Activated T-cell treated with anti-CD3 and anti-CD28 coated beads, Interleukin-2, amount 50 U/mL, for 1 hour (primary cell): Measurements from ENCODE around the gene CCDC106.

Experiments used
- DNase-seq: peaks from one replicate; pipeline ENCODE4 v3.0.0-alpha.2; 2020

Gene CCDC106

DNA sequence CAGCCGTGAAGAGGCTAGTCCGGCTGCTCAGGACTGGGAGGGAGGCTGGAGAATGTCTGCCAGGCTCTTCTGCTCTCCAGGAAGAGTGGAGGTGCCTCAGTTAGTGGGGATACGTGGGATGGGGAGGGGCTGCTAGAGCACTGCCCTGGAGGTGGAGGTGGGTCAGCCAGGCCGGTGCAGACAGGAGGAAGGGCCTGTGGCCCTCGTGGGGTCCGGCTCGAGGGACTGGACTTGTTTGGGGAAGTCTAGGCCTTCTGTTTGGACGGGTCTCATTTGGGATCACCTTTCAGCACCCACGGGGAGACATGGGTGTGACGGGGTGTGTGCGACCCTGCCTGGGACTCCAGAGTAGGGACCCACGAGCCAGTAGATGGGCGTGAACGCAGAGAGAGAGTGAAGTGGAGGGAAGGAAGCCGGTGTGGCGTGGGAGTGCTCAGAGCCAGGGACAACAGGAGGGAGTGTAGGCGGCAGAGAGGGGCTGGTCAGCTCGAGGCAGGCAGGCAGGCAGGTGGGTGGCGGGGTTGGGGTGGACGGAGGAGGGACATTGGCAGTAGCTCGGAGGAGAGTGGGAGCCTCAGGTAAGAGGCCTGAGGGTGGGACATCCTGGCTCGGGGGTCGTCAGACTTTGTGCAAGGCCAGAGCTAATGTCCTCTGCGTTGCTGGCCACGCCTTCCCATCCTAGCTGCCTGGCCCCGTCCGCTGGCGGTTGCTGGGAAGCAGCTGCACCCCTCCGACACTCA is 38.5 kb downstream of the CCDC106 start:
- DNase-seq: no peak

DNA sequence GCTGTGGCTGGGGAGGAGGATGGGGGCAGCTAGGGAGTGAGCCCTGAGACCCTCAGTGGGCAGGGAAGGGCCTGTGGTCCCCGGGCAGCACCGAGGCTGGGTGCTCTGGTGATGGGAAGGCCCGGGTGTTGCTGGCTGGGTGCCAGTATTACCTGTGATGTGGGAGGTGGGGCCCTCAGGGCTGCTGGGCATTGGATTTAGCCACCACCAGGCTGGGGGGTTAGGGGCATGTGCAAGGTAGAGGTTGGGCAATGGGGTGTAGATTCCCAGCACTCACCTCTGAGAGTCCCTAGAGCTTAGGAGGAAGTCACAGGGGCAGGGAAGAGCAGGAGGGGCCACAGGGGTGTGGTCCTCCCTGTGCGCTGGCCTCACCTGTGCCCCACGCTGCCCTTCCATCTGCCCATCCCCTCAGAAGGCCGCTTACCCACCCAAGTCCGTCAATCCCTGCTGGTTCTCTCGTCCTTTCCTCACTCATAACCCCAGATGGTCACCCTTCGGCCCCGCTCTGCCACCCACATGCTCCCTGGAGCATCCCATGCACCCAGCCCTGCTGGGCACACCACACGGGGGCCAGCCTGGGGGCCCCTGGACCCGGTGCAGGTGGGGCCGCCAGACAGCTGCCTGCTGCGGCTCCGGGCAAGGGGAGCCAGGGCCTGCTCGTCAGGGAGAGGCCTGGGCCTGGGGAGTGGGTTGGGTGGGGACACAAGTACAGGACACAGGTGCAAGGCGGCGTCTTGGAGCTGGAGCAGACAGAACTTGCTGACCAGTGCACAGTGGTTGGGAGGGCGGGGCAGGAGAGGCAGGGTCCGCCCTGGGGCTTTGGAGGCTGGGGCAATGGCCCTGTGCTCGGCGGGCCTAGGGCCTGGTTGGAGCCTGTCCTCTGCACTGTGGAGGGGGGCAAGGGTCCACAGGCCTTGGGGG is 39.5 kb downstream of the CCDC106 start:
- no peak for DNase-seq

DNA sequence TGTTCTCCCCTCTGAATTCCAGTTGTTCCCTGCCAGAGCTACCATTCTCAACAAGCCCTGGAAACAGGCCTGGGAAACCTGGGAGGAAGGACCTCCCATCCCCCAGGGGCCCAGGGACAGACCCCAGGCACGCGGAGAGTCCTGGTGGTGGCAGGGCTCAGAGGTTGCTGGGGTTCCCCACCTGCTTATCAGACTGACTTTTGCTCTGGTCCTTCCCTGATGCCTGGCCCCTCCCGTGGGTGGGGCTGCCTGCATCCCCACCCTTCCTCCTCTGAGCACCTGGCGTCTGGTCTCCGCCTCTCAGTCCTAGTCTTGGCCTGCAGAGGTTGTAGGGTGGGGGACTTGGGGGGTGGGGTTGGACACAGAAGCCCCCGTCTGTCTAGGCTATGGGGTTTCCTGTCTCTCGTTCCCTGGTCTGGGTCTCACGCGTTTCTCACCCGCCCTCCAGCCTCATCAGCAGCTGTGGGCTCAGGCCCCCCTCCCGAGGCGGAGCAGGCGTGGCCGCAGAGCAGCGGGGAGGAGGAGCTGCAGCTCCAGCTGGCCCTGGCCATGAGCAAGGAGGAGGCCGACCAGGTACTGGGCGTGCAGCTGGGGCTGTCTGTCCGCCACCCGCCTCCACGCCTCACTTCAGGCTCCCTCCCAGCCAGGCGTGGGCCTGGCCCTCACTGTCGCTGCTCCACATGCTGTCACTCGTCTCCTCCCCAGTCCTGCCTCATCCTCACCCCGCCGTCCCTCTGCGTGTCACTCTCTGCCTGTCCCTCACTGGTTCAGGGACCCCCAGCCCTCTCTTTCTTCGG is 40.6 kb downstream of the CCDC106 start:
- no peak for DNase-seq

DNA sequence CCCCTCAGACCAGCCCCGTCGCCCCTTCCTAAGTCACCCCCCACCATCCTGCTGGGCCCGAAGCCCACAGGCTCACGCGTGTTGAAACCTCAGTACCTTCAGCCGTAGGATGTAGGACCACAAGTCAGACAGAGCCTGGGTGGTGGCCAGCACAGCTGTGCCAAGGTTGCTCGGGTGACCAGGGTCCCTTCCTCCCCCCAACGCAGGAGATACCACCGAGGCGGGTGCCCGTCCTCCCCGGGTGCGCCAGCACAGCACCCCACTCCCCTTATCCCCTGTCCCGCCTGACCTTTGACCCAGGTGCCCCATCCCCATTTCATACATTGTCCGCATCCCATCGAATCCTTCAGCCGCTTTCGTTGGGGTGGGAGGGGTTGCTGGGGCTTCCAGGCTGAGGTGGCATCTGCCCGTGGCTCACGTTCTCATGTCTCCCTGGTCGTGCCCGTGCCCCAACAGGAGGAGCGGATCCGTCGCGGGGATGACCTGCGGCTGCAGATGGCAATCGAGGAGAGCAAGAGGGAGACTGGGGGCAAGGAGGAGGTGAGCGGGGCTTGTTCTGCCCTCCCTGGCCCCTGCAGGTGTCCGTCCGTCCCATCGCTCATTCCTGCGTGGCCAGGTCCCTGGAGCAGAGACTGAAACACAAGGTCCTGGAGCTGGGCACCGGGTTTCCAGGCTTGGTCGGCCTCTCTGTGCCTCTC is 41.5 kb downstream of the CCDC106 start:
- no peak for DNase-seq

DNA sequence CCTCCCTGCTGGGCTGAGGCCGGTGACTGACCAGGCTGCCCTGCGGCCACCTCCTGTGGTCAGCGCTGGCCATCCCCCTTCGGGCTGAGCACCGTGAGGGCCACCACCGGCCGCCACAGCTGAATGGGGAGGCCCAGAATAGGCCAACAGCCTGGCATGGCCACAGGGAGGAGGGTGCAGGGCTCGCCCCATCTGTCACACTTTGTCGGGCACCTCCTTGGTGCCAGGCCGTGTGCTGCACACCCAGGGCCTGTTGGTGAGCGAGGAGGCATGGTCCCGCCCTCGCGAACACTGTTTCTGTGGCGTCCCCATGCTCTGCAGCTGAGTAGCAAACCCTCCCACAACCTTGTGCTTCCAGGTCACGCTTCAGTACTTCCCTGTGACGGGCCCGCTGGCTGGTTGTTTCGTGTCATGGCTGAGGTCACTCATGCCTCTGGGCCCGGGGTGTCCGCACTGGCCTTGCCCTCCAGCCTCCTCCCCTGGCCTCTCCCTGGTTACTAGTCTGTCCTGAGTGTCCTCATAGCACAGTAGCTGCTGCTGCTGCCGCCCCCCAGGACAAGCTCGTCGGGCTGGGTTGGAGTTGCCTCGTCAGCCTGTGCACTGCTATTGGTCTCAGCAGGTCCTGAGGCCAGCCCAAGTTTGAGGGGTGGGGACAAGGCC is 42.2 kb downstream of the CCDC106 start:
- no peak for DNase-seq

DNA sequence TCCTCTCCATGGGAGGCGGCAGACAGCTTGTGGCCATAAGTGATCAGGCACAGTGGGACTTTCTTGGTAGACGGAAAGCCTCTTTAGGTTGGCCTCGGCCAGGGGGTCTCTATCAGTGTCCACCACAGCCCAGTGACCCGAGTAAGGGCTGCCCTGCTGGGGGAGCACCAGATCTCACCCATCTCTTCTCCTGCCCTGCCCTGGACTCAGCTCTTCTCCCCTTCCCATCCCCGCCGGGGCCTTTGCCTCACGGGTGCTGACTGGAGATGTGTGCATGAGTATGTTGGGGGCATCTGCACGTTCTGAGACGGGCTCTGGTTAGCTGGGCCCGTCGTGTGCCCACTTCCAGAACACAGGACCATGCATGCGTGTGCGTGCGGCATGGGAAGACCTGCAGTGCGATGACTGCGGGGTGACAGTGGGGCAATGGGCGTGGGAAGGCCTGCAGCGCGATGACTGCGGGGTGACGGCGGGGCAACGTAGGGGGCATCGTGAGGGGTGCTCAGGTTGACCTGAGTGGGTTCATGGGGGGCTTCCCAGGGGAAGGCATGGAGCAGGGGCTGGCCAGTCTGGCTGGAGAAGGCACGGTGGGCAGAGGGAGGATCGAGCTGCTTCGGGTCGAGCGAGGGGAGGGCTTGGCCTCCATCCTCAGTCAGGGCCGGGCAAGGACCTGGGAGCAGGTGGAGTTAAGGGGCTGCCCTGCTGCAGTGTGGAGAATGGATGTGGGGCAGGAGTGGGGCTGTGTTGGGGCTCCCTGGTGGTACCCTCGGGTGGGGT is 42.9 kb downstream of the CCDC106 start:
- DNase-seq: no peak

DNA sequence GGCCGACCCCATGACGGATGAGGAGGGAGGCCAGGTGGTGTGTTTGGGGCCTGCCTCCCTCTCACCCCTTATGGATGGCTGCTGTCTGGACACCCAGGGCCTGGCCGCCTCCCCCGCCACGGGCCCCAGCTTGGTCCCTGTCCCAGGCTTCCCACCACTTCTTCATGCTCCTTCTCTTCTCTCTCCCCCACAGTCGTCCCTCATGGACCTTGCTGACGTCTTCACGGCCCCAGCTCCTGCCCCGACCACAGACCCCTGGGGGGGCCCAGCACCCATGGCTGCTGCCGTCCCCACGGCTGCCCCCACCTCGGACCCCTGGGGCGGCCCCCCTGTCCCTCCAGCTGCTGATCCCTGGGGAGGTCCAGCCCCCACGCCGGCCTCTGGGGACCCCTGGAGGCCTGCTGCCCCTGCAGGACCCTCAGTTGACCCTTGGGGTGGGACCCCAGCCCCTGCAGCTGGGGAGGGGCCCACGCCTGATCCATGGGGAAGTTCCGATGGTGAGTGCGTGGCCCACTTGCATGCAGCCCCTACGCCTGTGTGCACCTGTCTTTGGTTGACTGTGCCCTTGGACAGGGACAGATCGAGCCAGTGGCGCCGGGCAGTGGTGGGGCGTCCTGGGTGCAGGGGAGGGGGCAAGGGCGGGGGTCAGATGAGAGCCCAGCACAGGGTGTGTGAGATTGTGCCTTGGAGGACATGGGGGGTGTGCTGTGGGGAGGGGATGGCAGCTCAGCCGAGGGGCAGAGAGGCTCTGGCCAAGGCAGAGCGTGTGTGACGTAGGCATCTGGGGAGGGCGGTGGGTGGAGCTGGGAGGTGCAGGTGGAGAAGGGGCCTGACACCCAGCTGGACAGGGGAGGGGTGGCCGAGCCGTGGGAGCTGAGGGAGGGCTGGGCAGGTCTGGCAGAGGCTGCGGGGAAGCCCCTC is 43.8 kb downstream of the CCDC106 start:
- no peak for DNase-seq

DNA sequence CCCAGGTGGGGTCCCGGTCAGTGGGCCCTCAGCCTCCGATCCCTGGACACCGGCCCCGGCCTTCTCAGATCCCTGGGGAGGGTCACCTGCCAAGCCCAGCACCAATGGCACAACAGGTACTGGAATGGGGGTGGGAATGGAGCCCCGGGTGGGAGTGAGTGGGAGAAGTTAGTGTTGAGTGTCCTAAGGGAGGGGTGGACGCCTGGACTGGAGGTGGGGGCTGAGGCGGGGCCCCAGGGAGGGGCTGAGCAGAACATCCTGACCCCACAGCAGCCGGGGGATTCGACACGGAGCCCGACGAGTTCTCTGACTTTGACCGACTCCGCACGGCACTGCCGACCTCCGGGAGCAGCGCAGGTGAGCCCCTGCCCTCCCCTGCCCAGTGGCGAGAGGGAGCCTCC is 44.7 kb downstream of the CCDC106 start:
- DNase-seq: no peak

DNA sequence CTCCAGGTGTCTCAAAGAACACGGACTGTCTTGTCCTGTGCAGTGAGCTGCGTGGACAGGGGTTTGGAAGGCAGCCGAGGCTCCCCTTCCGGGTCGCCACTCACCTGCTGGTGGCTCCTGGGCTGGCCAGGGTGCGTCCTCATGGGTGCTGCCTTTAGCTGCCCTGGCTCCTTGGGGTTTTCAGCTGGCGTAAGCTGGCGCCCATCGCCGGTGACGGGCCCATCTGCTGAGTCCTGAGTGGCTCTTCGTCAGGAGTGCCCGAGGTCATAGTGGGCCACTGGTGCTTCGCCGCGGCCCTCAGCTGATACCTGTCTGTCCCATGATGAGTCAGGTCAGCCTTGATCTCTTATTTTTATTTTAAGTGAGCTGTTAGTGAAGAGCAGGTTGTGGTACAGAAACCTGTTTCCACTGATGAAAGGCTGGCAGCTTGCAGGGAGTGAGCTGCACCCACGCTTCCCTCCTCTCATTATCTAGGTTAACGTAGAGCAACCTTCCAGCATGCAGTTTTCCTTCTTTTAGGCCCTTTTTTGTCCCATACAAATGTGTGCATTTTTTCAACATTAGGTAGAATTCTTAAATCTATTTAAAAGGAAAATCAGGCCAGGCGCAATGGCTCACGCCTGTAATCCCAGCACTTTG is 45.4 kb downstream of the CCDC106 start:
- DNase-seq: no peak

DNA sequence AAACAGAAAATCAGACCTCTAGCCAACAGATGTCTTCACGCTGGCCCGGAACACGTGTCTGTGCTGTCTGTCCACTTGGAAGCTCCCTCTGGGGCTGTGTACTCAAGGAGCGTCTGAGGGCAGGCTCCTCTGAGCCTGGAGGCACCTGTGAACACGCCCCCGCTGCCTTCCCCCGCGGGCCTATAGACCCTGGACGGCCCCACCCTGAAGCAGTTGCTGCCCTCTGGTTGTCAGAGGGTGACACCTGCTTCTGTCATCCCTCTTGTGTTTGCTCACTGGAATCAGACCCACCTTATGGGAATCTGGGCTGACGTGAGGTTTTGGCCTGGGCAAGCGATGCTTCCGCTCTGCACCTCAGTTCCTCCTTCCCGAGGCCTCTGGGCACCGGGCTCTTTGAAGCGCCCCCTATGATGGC is 46.2 kb downstream of the CCDC106 start:
- no peak for DNase-seq

DNA sequence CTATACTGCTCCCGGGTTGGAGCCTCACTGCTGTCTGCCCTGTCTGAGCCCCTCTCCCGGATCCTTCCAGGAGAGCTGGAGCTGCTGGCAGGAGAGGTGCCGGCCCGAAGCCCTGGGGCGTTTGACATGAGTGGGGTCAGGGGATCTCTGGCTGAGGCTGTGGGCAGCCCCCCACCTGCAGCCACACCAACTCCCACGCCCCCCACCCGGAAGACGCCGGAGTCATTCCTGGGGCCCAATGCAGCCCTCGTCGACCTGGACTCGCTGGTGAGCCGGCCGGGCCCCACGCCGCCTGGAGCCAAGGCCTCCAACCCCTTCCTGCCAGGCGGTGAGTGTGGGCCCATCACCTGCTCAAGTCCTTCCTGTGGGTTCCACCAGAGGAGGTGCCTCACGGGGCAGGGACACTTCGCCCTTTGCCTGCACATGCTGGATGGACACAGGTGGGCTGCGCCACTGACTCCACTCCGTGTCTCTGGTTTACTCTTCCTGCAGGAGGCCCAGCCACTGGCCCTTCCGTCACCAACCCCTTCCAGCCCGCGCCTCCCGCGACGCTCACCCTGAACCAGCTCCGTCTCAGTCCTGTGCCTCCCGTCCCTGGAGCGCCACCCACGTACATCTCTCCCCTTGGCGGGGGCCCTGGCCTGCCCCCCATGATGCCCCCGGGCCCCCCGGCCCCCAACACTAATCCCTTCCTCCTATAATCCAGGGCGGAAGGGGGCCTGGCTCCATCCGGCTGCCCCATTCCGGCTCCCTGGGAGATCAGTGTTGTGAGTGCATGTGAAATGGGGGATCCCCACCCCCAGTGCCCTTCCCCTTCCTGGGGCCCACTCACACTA is 46.9 kb downstream of the CCDC106 start:
- no peak for DNase-seq

DNA sequence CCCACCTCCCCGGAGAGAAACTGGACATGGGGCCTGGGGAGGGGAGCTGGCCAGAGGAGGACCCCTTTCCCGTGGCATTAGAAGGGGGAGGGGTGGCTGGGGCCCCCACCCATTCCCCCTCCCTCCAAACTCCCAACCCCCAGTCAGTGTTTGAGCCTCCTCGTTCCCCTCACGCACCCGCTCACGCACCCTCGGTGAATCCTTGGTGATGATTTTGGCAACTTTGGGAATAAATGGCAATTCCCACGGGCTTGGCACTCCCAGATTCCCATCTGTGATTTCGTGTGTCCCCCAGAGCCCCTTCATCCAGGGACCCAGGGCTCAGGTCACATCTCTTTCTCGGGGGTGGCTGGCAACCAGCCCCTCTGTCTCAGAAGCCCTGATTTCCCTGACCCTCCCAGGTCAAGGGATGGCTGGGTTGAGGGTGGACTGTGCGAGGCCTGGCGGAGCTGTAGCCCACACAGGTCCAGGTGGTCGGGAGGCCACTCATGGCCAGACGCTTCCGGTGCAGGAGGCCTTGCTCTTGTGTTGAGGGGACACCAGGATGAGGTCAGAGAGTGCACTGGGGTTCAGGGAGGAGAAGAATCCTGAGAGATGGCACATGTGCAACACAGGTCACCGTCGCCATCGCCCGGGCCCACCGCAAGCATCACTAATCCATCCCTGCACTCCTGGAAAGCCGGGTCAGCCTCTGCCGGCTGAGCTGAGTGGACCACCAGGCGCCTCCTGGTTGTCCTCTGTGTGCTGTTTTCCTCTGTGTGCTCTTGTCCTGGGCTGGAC is 47.7 kb downstream of the CCDC106 start:
- no peak for DNase-seq

DNA sequence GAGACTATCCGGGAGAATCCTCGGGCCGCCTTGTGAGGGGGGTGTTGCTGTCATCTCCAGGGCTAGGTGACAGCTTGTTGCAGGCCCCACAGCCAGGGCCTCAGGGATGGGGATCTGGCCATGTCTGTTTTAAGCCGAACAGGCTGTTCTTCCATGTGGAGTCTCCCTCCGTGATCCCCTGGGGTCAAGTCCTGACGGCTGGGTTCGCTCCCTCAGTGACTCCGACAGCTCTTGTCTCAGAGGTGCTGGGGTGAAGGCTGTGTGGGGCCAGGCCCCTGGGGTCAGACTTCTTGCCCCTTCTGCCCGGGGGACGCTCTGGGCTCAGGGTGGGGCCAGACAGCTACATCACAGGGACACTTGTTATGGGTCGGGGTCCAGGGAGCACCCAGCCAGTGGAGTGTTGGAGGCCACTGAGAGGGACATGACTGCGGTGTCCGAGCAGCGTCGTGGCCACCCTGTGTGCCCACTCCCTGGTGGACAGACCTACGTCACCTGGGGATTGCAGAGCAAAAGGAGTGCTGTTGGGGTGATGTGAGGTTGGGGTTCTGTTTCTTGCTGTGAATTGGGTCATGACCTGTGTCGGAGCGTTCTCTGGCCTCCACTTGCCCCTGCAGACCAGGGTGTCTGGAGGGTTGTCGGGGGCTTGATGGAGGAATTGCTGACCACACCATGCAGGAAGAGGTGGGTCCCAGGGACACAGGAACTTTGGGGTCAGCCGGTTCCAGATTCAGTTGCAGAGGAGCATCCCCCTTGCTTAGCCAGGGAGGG is 48.5 kb downstream of the CCDC106 start:
- DNase-seq: no peak

DNA sequence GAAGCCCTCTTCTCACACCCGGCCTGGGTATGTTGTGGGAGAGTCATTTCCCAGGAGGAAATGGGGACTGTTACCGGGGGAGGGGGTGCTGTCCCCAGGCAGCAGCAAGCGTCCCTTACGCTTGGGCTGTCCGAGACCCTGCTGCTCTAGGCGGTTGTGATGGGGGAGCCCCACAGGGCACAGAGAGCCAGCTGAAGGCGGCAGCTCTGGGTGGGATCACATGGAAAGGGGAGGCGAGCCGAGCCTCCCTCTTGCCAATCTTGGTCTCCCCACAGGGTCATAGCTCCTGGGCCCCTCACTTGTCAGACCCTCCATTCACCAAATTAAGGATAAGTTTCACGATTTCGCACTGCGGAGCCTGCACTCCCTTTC is 49.0 kb downstream of the CCDC106 start:
- DNase-seq: no peak

DNA sequence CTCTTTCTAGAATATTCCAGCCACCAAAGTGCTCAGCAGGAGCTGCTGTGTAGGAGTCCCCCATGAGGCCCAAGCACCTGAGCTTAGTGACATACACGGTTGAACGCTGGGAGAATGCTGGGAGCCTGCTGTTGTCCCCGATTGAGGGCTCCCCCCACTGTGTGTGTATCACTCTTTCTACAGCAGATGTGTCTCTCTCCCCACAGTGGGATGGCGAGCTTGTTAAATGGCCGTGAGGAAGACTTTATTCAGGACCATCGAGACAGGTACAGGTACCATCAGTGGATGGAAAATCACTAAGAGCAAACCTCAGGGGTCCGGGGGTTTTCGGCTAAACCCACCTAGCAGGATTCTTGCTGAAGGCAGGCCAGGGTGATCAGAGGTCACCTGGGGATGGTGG is 49.7 kb downstream of the CCDC106 start:
- DNase-seq: no peak

DNA sequence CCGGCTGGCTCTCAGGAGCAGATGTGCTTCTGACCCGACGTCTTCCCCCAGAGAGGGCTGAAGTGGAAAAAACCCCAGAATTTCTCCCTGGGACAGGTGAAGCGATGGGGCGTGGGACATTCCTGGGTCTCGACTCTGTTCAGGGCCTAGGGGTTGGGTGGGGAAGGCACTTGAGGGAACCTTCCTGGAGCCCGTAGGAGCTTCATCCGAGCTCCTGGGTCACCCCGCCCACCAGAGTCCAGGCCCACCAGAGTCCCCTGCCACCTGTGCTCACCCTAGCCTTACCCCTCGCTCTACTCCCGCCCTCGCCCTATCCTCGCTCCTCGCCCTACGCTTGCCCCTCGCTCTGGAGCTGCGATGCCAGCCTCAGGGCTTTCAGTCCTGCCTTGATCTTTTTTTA is 50.2 kb downstream of the CCDC106 start:
- no peak for DNase-seq

DNA sequence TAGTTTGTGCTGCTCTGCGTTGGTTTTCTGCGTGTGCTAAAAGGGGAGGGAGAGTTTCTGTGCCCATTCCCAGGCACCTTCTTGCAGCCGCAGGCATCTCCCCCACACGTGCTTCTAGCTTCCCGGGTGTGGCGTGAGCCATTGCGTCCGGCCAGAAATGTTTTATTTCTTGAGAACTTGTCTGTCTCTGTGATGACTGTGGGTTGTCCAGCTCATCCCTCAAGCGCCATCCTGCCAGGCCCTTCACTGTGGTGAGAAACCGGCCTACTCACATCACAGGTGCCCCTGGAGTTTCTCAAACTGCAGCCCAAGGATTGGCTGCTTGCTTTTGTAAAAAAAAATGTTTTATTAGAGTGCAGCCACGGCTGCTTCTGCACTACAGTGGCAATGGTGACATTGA is 51.2 kb downstream of the CCDC106 start:
- no peak for DNase-seq
